ENCODE results near the gene CAPZA1. TPM values are rescaled to one million over a fixed set of nuclear protein-coding genes. Genes with fewer than 3 reads are reported as not detected.

The CAPZA1 gene
- total RNA-seq, 1 experiment from 2014 or later, result 97.5 TPM

DNA sequence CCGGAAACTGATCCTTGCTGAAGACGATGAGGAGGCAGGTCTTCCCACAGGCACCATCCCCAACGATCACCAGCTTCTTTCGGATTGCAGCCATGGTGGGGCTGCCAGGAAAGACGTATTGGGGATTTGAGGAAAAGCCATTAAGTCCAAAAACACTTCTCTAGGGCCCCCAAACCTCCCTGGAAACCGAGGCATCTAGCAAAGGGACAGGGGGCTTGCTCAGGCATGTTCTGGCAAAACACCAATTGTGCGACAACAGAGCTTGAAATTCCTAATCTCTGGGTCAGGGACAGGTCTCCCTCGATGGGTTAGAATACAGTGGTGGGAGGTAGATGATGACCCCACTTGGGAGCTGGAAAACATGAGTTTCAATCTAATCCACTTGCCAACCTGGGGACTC, 84.1 kb downstream of the CAPZA1 start (continued):
- TF ChIP-seq, protein P1, sequence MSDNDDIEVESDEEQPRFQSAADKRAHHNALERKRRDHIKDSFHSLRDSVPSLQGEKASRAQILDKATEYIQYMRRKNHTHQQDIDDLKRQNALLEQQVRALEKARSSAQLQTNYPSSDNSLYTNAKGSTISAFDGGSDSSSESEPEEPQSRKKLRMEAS (CRISPR knock-in tag; IDR thresholded peaks at IDR 0.05), result no peak
- no peak for TF ChIP-seq JAZF1 (CRISPR knock-in tag; IDR thresholded peaks at IDR 0.05)
- no peak for TF ChIP-seq GABPB1 (CRISPR knock-in tag; IDR thresholded peaks at IDR 0.05)
- TF ChIP-seq, protein P2, sequence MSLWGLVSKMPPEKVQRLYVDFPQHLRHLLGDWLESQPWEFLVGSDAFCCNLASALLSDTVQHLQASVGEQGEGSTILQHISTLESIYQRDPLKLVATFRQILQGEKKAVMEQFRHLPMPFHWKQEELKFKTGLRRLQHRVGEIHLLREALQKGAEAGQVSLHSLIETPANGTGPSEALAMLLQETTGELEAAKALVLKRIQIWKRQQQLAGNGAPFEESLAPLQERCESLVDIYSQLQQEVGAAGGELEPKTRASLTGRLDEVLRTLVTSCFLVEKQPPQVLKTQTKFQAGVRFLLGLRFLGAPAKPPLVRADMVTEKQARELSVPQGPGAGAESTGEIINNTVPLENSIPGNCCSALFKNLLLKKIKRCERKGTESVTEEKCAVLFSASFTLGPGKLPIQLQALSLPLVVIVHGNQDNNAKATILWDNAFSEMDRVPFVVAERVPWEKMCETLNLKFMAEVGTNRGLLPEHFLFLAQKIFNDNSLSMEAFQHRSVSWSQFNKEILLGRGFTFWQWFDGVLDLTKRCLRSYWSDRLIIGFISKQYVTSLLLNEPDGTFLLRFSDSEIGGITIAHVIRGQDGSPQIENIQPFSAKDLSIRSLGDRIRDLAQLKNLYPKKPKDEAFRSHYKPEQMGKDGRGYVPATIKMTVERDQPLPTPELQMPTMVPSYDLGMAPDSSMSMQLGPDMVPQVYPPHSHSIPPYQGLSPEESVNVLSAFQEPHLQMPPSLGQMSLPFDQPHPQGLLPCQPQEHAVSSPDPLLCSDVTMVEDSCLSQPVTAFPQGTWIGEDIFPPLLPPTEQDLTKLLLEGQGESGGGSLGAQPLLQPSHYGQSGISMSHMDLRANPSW (CRISPR knock-in tag; conservative IDR thresholded peaks at IDR 0.05; ENCODE audit: low read depth), result no peak

DNA sequence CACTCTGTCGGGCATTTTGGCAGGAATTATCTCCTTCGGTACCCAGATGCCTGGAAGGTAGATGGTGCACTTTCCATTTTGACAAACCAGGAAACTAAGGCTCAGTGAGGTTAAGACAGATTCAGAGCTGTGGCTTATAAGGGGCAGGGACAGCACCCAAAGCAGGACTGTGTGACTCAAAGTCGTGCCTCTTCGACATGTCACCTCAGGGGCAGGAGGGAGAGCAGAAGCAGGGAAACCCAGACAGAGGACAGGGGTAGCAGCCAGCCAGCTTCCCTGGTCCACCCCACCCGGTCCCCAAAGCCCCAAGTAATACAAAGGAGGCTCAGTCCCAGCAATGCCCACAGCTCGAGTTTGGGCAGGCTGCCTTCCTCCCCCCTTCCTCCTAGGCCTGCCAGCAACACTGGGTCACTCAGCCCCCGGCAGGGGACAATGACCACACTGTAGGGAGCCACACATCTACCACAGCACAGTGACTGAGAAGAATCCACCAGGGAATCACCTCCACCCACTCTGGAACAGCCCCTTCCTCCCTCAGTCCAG, 84.8 kb downstream of the CAPZA1 start:
- POLR2A ChIA-PET, result interaction anchor here (0.6 to 2.3 kb wide), 12 partner anchors 10 to 313 kb away, joined by 3 to 11 read pairs (median 4); partner anchors contain the start of genes CAPZA1, MOV10, PPM1J and ST7L
- Mint-ChIP-seq H3K9me3 (no peaks in the 10 kb centered on the region), H3K4me3 (peak overlapping the region; percentile 73), H3K27ac (no peak overlapping the region), H3K4me1 (peaks cover 74% of the 10 kb centered on the region), H3K27me3 (ENCODE audit: low read depth) (peaks cover 34% of the 10 kb centered on the region), H3K36me3 (peaks cover 24% of the 10 kb centered on the region)
- CTCF ChIA-PET, result interaction anchor here (0.5 to 2.3 kb wide), 19 partner anchors 11 to 369 kb away, joined by 3 to 21 read pairs (median 5); partner anchors contain the start of genes CAPZA1, CTTNBP2NL, LRIG2 and MOV10
- TF ChIP-seq FOXP1 (CRISPR knock-in tag; IDR thresholded peaks at IDR 0.05; ENCODE audit: borderline replicate concordance), result no peak
- no peak for DNase-seq (ENCODE audit: low spot score)
- ATAC-seq, result no peak

DNA sequence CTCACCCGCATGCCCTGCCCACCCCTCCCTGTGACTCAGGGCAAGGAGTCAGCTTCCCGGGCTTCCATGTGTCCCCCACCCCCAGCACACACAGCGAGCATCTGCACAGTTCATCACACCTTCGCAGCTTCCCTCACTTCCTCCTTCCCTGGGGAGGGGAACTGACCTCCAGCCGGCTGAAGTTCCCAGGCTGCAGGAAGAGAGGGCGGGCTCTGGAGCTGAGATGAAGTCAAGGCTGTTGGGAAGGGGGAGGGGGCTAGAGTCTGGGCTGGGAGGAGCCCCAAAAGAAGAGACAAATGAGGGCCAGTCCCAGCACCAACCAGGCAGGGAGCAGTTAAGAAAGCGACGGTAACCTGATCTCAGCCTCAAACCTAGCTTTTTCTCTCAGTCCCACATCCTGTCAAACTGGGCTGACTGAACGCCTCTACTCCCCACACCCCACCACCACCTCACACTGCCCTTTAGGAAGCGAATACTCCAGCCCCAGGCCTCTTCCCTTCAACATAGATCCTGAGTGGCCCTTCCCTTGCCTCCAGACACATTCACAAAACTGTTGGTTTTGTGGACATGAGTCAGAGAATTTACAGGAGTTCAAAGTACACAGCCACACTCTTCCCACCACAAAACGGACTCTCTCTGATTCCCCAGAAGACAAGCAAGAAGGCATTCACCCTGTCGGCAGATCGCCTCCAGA, 85.4 kb downstream of the CAPZA1 start:
- TF ChIP-seq TEAD1 (CRISPR knock-in tag; IDR thresholded peaks at IDR 0.05), result 0 out of 2 replicates have a peak, but pooled peaks have one; percentile 15
- TF ChIP-seq ELF4 (CRISPR knock-in tag; IDR thresholded peaks at IDR 0.05; ENCODE audit: low read depth), result no peak
- TF ChIP-seq, protein P3, sequence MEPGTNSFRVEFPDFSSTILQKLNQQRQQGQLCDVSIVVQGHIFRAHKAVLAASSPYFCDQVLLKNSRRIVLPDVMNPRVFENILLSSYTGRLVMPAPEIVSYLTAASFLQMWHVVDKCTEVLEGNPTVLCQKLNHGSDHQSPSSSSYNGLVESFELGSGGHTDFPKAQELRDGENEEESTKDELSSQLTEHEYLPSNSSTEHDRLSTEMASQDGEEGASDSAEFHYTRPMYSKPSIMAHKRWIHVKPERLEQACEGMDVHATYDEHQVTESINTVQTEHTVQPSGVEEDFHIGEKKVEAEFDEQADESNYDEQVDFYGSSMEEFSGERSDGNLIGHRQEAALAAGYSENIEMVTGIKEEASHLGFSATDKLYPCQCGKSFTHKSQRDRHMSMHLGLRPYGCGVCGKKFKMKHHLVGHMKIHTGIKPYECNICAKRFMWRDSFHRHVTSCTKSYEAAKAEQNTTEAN (CRISPR knock-in tag; IDR thresholded peaks at IDR 0.05), result no peak
- TF ChIP-seq, protein P4, sequence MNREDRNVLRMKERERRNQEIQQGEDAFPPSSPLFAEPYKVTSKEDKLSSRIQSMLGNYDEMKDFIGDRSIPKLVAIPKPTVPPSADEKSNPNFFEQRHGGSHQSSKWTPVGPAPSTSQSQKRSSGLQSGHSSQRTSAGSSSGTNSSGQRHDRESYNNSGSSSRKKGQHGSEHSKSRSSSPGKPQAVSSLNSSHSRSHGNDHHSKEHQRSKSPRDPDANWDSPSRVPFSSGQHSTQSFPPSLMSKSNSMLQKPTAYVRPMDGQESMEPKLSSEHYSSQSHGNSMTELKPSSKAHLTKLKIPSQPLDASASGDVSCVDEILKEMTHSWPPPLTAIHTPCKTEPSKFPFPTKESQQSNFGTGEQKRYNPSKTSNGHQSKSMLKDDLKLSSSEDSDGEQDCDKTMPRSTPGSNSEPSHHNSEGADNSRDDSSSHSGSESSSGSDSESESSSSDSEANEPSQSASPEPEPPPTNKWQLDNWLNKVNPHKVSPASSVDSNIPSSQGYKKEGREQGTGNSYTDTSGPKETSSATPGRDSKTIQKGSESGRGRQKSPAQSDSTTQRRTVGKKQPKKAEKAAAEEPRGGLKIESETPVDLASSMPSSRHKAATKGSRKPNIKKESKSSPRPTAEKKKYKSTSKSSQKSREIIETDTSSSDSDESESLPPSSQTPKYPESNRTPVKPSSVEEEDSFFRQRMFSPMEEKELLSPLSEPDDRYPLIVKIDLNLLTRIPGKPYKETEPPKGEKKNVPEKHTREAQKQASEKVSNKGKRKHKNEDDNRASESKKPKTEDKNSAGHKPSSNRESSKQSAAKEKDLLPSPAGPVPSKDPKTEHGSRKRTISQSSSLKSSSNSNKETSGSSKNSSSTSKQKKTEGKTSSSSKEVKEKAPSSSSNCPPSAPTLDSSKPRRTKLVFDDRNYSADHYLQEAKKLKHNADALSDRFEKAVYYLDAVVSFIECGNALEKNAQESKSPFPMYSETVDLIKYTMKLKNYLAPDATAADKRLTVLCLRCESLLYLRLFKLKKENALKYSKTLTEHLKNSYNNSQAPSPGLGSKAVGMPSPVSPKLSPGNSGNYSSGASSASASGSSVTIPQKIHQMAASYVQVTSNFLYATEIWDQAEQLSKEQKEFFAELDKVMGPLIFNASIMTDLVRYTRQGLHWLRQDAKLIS (CRISPR knock-in tag; IDR thresholded peaks at IDR 0.05; ENCODE audit: borderline replicate concordance), result no peak
- 0 out of 2 replicates have a peak, but pooled peaks have one; percentile 37 for TF ChIP-seq SP1 (CRISPR knock-in tag; conservative IDR thresholded peaks at IDR 0.05)
- TF ChIP-seq, protein P1 (CRISPR knock-in tag; IDR thresholded peaks at IDR 0.05), result peak; percentile 73
- no peak for TF ChIP-seq ZNF219 (CRISPR knock-in tag; IDR thresholded peaks at IDR 0.05; ENCODE audit: borderline replicate concordance)
- TF ChIP-seq, protein P5, sequence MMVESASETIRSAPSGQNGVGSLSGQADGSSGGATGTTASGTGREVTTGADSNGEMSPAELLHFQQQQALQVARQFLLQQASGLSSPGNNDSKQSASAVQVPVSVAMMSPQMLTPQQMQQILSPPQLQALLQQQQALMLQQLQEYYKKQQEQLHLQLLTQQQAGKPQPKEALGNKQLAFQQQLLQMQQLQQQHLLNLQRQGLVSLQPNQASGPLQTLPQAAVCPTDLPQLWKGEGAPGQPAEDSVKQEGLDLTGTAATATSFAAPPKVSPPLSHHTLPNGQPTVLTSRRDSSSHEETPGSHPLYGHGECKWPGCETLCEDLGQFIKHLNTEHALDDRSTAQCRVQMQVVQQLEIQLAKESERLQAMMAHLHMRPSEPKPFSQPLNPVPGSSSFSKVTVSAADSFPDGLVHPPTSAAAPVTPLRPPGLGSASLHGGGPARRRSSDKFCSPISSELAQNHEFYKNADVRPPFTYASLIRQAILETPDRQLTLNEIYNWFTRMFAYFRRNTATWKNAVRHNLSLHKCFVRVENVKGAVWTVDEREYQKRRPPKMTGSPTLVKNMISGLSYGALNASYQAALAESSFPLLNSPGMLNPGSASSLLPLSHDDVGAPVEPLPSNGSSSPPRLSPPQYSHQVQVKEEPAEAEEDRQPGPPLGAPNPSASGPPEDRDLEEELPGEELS (CRISPR knock-in tag; IDR thresholded peaks at IDR 0.05), result 0 out of 2 replicates have a peak, but pooled peaks have one; percentile 34
- TF ChIP-seq ESRRA (CRISPR knock-in tag; IDR thresholded peaks at IDR 0.05; ENCODE audit: borderline replicate concordance), result no peak
- no peak for TF ChIP-seq TCF7 (CRISPR knock-in tag; IDR thresholded peaks at IDR 0.05; ENCODE audit: low read depth)
- TF ChIP-seq ETV6 (CRISPR knock-in tag; IDR thresholded peaks at IDR 0.05), result peak; percentile 93
- Mint-ChIP-seq H3K4me3 (peak overlapping the region; percentile 73), H3K27ac (peak overlapping the region; percentile 94), H3K36me3 (peaks cover 20% of the 10 kb centered on the region), H3K27me3 (ENCODE audit: low read depth) (peaks cover 27% of the 10 kb centered on the region), H3K9me3 (no peaks in the 10 kb centered on the region), H3K4me1 (peaks cover 68% of the 10 kb centered on the region)
- DNase-seq (ENCODE audit: low spot score), result peak; percentile 89
- ATAC-seq, result peak; percentile 83
- CTCF ChIA-PET, result interaction anchor here (0.5 to 2.3 kb wide), 19 partner anchors 10 to 368 kb away, joined by 3 to 21 read pairs (median 5); partner anchors contain the start of genes CAPZA1, CTTNBP2NL, LRIG2 and MOV10
- POLR2A ChIA-PET, result interaction anchor here (0.6 to 2.3 kb wide), 11 partner anchors 10 to 314 kb away, joined by 3 to 11 read pairs (median 5); partner anchors contain the start of genes CAPZA1, MOV10, PPM1J and ST7L
